ENCODE results near the gene KRT76. TPM values are rescaled to one million over a fixed set of nuclear protein-coding genes. Genes with fewer than 3 reads are reported as not detected.

The KRT76 gene
- total and polyA plus RNA-seq, 2 experiments from 2014 or later: not detected

DNA sequence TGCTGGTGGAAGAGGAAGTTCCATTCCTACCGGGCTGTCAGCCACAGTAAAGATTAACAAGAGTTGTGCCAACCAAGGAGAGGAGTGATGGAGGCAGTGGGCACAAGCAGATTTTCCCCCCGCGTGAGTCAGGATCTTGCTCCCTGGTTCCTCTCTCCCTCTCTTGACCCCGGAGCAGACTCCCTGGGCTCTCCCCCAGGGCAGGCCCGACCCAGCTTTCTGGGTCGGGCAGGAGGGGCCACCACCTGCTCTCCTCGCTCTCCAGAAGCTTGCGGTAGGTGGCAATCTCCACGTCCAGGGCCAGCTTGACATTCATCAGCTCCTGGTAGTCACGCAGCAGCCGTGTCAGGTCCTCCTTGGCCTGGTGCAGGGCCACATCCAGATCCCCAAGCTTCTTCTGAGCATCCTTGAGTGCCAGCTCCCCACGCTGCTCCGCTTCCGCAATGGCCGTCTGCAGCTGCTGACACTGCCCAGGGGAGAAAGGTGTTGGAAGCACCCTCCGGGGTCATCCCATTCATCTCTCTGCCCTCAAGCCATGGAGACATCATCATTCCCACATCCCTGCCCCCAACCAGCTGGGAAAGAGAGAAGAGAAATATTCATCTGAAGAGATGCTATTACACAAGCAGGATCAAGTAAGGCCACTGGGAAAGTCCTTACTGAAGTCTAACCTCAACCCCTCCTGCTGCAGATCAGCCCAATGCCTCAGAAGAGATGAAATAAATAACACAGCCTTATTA is 45.8 kb upstream of the KRT76 start (continued):
- TF ChIP-seq ZNF331 (CRISPR knock-in tag; IDR thresholded peaks at IDR 0.05; ENCODE audit: low read depth): no peak

DNA sequence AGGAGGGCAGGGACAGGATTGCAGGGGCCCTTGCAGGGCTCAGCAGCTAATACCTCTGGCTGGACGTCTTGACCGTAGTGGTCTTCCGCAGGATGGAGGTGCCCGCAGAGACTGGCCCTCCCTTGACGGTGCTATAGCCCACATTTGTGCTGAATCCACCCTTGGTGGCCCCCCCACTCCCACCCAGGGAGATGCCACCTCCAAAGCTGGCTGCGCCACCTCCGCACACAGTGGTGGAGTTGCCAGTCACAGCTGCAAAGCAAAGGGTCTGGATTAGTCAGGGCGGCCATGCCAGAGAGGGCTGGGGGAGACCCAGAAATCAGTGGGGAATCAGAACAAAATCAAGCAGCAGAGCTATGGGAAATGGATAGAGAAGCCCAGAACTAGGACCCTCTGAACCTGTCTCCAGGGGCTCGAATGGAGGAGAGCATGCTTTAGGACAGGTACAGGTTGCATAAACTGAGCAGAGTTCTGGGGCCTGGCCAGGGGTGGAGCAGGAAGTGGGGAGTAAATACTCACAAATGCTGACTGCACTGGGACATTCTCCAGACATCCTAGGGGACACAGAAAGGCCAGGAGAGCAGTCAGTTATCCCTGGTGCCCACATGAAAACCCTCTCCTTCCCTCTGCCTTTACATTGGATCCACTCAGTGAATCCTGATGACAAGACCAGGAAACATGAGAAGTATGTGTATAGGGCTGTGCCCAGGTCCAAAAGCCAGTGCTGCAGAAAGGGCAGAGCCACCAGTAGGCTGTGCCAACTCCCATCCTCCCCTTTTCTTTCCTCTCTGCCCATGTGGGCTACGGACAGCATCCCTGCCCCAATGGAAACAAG is 44.9 kb upstream of the KRT76 start:
- Histone ChIP-seq H3K4me2 (no peak overlapping the region), H3K79me2 (replicated peaks; ENCODE audit: insufficient read depth) (no peaks in the 10 kb centered on the region), H3K9me2 (ENCODE audit: insufficient read depth) (no peaks in the 10 kb centered on the region), H3F3A (replicated peaks; ENCODE audit: low read depth) (no peaks in the 10 kb centered on the region), H3K4me1 (ENCODE audit: insufficient read depth) (no peaks in the 10 kb centered on the region), H3K27ac (ENCODE audit: low read depth) (no peak overlapping the region), H4K20me1 (replicated peaks; ENCODE audit: insufficient read depth) (no peaks in the 10 kb centered on the region), H3K4me3 (no peak overlapping the region), H3K27me3 (ENCODE audit: insufficient read depth) (no peaks in the 10 kb centered on the region), H2AFZ (no peak overlapping the region), H3K36me3 (ENCODE audit: insufficient read depth) (no peaks in the 10 kb centered on the region)
- no peak for ATAC-seq
- Mint-ChIP-seq H3K4me1 (no peaks in the 10 kb centered on the region; the same call in 2 of the 3 replicates), H3K27ac (no peak overlapping the region), H3K9me3 (no peaks in the 10 kb centered on the region; the same call in 2 of the 3 replicates), H3K4me3 (no peak overlapping the region), H3K27me3 (ENCODE audit: insufficient read depth, low read depth, poor library complexity) (peaks cover 1% of the 10 kb centered on the region), H3K36me3 (ENCODE audit: low read depth) (no peaks in the 10 kb centered on the region)
- no peak for DNase-seq (ENCODE audit: low spot score)
- TF ChIP-seq ZNF114 (CRISPR knock-in tag; IDR thresholded peaks at IDR 0.05) (no peak), ZNF462 (CRISPR knock-in tag; IDR thresholded peaks at IDR 0.05) (no peak), EZH2 (IDR thresholded peaks at IDR 0.05; ENCODE audit: low read depth, unreplicated experiment) (no peak), STAT1 (IDR thresholded peaks at IDR 0.05; ENCODE audit: unreplicated experiment) (no peak), CREB1 (CRISPR knock-in tag; IDR thresholded peaks at IDR 0.05; ENCODE audit: low read depth) (no peak), CTCF (conservative IDR thresholded peaks at IDR 0.05; ENCODE audit: low read depth in 2 of 2) (no peak), EZH2phosphoT487 (IDR thresholded peaks at IDR 0.05; ENCODE audit: unreplicated experiment) (no peak), JUNB (IDR thresholded peaks at IDR 0.05; ENCODE audit: unreplicated experiment) (no peak), NANOG (IDR thresholded peaks at IDR 0.05; ENCODE audit: borderline replicate concordance) (no peak)
- TF ChIP-seq, protein P1, sequence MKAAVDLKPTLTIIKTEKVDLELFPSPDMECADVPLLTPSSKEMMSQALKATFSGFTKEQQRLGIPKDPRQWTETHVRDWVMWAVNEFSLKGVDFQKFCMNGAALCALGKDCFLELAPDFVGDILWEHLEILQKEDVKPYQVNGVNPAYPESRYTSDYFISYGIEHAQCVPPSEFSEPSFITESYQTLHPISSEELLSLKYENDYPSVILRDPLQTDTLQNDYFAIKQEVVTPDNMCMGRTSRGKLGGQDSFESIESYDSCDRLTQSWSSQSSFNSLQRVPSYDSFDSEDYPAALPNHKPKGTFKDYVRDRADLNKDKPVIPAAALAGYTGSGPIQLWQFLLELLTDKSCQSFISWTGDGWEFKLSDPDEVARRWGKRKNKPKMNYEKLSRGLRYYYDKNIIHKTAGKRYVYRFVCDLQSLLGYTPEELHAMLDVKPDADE (IDR thresholded peaks at IDR 0.05): no peak

Data from GM23338 (cell line).